SK-N-SH (cell line): ENCODE results near the gene ZNF227. TPM values are rescaled to one million over a fixed set of nuclear protein-coding genes. Genes with fewer than 3 reads are reported as not detected.
"Not testable (repeated sequence)": the region's sequence is repeated elsewhere in the genome, so short reads cannot be mapped to it uniquely, and the experiment has no call there.

ENCODE experiments used
- CTCF ChIA-PET: fragments of 300-600, 350-600 bp; formaldehyde crosslinking; extraction: SDS; loops from one replicate; lab custom pipeline; 2021; lab: Yijun Ruan, JAX
- POLR2A ChIA-PET: fragments of 350-600 bp; sonication (Branson Sonifier 250); formaldehyde crosslinking; extraction: SDS; loops from one replicate; lab custom pipeline; 2020; ENCODE audit warnings: antibody characterized with exemption, inconsistent platforms; lab: Yijun Ruan, JAX
- DNase-seq: peaks from one replicate; pipeline ENCODE4 v3.0.0; 2012
- H2AFZ ChIP-seq: fragments of 200-600 bp; sonication (generic); 2 replicates; pipeline ENCODE4 v1.8.1; 2016; ENCODE audit warnings: antibody characterized with exemption, mild to moderate bottlenecking, low read depth
- H3F3A ChIP-seq: fragments of 200-600 bp; sonication (generic); replicated peaks from 2 replicates; pipeline ENCODE3; 2016; ENCODE audit warnings: antibody characterized with exemption, mild to moderate bottlenecking; ENCODE audit not compliant: insufficient read depth
- H3K27ac ChIP-seq, 2 experiments: fragments of 200-500 bp in 1 of 2; fragments of 200-600 bp in 1 of 2; sonication (Bioruptor generic) in 1 of 2; sonication (generic), shearing (Covaris generic) in 1 of 2; 2 replicates each; pipeline versions ENCODE4 v1.5.1 to v1.6.1; 2014 to 2016; ENCODE audit warnings: low read depth in 2 of 2, inconsistent platforms in 1 of 2, low read length in 1 of 2, mild to moderate bottlenecking in 1 of 2, mixed read lengths in 1 of 2
- H3K27me3 ChIP-seq: fragments of 200-600 bp; sonication (generic), shearing (Covaris generic); 2 replicates; pipeline ENCODE4 v1.6.1; 2016; ENCODE audit warnings: mixed run types; ENCODE audit not compliant: insufficient read depth
- H3K36me3 ChIP-seq, 2 experiments: fragments of 200-500 bp in 1 of 2; fragments of 200-600 bp in 1 of 2; sonication (Bioruptor generic) in 1 of 2; sonication (generic) in 1 of 2; replicated peaks in 1 of 2; 2 replicates each; pipeline versions ENCODE3 to v1.5.1; 2014 to 2016; ENCODE audit warnings: low read length in 1 of 2, mild to moderate bottlenecking in 1 of 2; ENCODE audit not compliant: insufficient read depth in 2 of 2, control insufficient read depth in 1 of 2
- H3K4me1 ChIP-seq, 2 experiments: fragments of 200-500 bp in 1 of 2; fragments of 200-600 bp in 1 of 2; sonication (Bioruptor generic) in 1 of 2; sonication (generic), shearing (Covaris generic) in 1 of 2; 2 replicates each; pipeline versions ENCODE4 v1.5.1 to v1.6.1; 2014 to 2016; ENCODE audit warnings: low read depth in 1 of 2, low read length in 1 of 2, mixed run types in 1 of 2; ENCODE audit not compliant: insufficient read depth in 2 of 2, control insufficient read depth in 1 of 2
- H3K4me2 ChIP-seq: fragments of 200-600 bp; sonication (generic), shearing (Covaris generic); 2 replicates; pipeline ENCODE4 v1.6.1; 2017; ENCODE audit warnings: mixed run types
- H3K4me3 ChIP-seq, 2 experiments: fragments of 200-500 bp in 1 of 2; fragments of 200-600 bp in 1 of 2; sonication (Bioruptor generic) in 1 of 2; sonication (generic), shearing (Covaris generic) in 1 of 2; 2 replicates each; pipeline versions ENCODE4 v1.5.1 to v1.8.1; 2014 to 2016; ENCODE audit warnings: low read depth in 2 of 2, inconsistent platforms in 1 of 2, low read length in 1 of 2, mild to moderate bottlenecking in 1 of 2, mixed read lengths in 1 of 2, moderate library complexity in 1 of 2
- H3K79me2 ChIP-seq: fragments of 200-600 bp; sonication (generic); 2 replicates; pipeline ENCODE4 v1.8.1; 2017; ENCODE audit warnings: mild to moderate bottlenecking; ENCODE audit not compliant: insufficient read depth
- H3K9ac ChIP-seq: fragments of 200-600 bp; sonication (generic); 2 replicates; pipeline ENCODE4 v1.6.1; 2017; ENCODE audit warnings: mixed run types
- H3K9me2 ChIP-seq: fragments of 200-600 bp; sonication (generic); 2 replicates; pipeline ENCODE4 v1.6.1; 2017; ENCODE audit warnings: mixed run types
- H3K9me3 ChIP-seq: fragments of 200-600 bp; sonication (generic); 2 replicates; pipeline ENCODE4 v1.6.1; 2017; ENCODE audit warnings: mixed run types, mild to moderate bottlenecking, moderate library complexity
- H4K20me1 ChIP-seq: fragments of 200-600 bp; sonication (generic); 2 replicates; pipeline ENCODE4 v1.6.1; 2017; ENCODE audit warnings: mild to moderate bottlenecking, mixed run types; ENCODE audit not compliant: insufficient read depth
- CTCF ChIP-seq: fragments of 200-600 bp; sonication (generic); IDR thresholded peaks from 2 replicates; pipeline ENCODE4 v1.6.1; 2017; ENCODE audit warnings: antibody characterized with exemption, mild to moderate bottlenecking, moderate library complexity
- EP300 ChIP-seq, 2 experiments: IDR thresholded peaks; 2 replicates each; pipeline versions ENCODE4 v1.4.0 to v1.6.1; 2012; ENCODE audit warnings: borderline replicate concordance in 1 of 2, low read depth in 1 of 2, low read length in 1 of 2
- EZH2phosphoT487 ChIP-seq: fragments of 200-600 bp; sonication (generic); IDR thresholded peaks from 2 replicates; pipeline ENCODE4 v1.6.1; 2017; ENCODE audit warnings: low read depth, mixed run types, mild to moderate bottlenecking, antibody characterized with exemption, moderate library complexity, borderline replicate concordance
- FOXM1 ChIP-seq: IDR thresholded peaks from 2 replicates; pipeline ENCODE4 v1.4.0; 2012; ENCODE audit warnings: low read depth, mild to moderate bottlenecking
- GABPA ChIP-seq: IDR thresholded peaks from 2 replicates; pipeline ENCODE4 v1.4.0; 2012; ENCODE audit warnings: low read depth, mild to moderate bottlenecking
- IRF3 ChIP-seq: fragments of 150-350 bp; IDR thresholded peaks from 2 replicates; pipeline ENCODE4 v1.6.1; 2016; ENCODE audit warnings: mild to moderate bottlenecking, low read depth, low read length
- JUND ChIP-seq: IDR thresholded peaks from 2 replicates; pipeline ENCODE4 v1.4.0; 2012
- MEF2A ChIP-seq: IDR thresholded peaks from 2 replicates; pipeline ENCODE4 v1.4.0; 2012; ENCODE audit warnings: low read depth, borderline replicate concordance
- MXI1 ChIP-seq: IDR thresholded peaks from 2 replicates; pipeline ENCODE4 v1.6.1; 2012; ENCODE audit warnings: mild to moderate bottlenecking, low read depth, low read length, improper control_type of control experiment
- RAD21 ChIP-seq: IDR thresholded peaks from 2 replicates; pipeline ENCODE4 v1.6.1; 2012; ENCODE audit warnings: mild to moderate bottlenecking, low read length
- RFX5 ChIP-seq: IDR thresholded peaks from 2 replicates; pipeline ENCODE4 v1.6.1; 2012; ENCODE audit warnings: mild to moderate bottlenecking, improper control_type of control experiment, low read length
- SIN3A ChIP-seq: IDR thresholded peaks from 2 replicates; pipeline ENCODE4 v1.6.1; 2012; ENCODE audit warnings: low read depth, mild to moderate bottlenecking, low read length, moderate library complexity, borderline replicate concordance
- TAF1 ChIP-seq: IDR thresholded peaks from 2 replicates; pipeline ENCODE4 v1.6.1; 2012; ENCODE audit warnings: low read depth, mild to moderate bottlenecking, low read length, moderate library complexity, borderline replicate concordance
- TCF12 ChIP-seq: IDR thresholded peaks from 2 replicates; pipeline ENCODE4 v1.4.0; 2012
- TEAD4 ChIP-seq: IDR thresholded peaks from 2 replicates; pipeline ENCODE4 v1.4.0; 2012; ENCODE audit warnings: mild to moderate bottlenecking, borderline replicate concordance; ENCODE audit not compliant: insufficient read depth
- USF1 ChIP-seq: IDR thresholded peaks from 2 replicates; pipeline ENCODE4 v1.4.0; 2012; ENCODE audit warnings: low read depth, borderline replicate concordance
- YY1 ChIP-seq: IDR thresholded peaks from 2 replicates; pipeline ENCODE4 v1.4.0; 2012; ENCODE audit warnings: low read depth, mild to moderate bottlenecking
- ZBTB33 ChIP-seq: IDR thresholded peaks from 2 replicates; pipeline ENCODE4 v1.4.0; 2012; ENCODE audit warnings: low read depth, borderline replicate concordance
- WGBS: methylation state at CpG from one replicate; pipeline ENCODE4 v1.1.6; 2017; ENCODE audit warnings: low lambda C conversion rate; 5-methylcytosine and 5-hydroxymethylcytosine counted together
- polyA plus RNA-seq, 3 experiments: library from polyadenylated mRNA; depleted of rRNA; stranded (reverse); fragments of >200 nt; gene quantifications; 2 replicates each; pipeline ENCODE4 v1.2.3, GENCODE V29; 2012
- TF ChIP-seq, protein P1 (sequence below): IDR thresholded peaks from 2 replicates; pipeline ENCODE4 v1.6.1; 2012; ENCODE audit warnings: mild to moderate bottlenecking, low read depth, low read length, moderate library complexity
- TF ChIP-seq, protein P2 (sequence below): IDR thresholded peaks from 2 replicates; pipeline ENCODE4; 2012

ZNF227 gene
- polyA plus RNA-seq, 1 of the 3 experiments (the other 2 are of a cell fraction) = 8.3 TPM

- H2AFZ ChIP-seq = no peak overlapping the region
- H3K27me3 ChIP-seq = no peaks in the 10 kb centered on the region
- CTCF ChIA-PET = no interaction called here
- H3K9ac ChIP-seq = no peak overlapping the region
- H4K20me1 ChIP-seq = no peaks in the 10 kb centered on the region
- H3K36me3 ChIP-seq = no peaks in the 10 kb centered on the region
- no peak overlapping the region for H3K4me3 ChIP-seq
- H3K4me1 ChIP-seq = no peaks in the 10 kb centered on the region; a peak in 1 of 4 replicates
- no peaks in the 10 kb centered on the region for H3K79me2 ChIP-seq
- WGBS = 17% methylated on average over 2 of the region's 2 CpGs
- no peaks in the 10 kb centered on the region for H3K9me3 ChIP-seq
- no peak for DNase-seq
- H3K9me2 ChIP-seq = no peaks in the 10 kb centered on the region
- H3K4me2 ChIP-seq = no peak overlapping the region
- no peak overlapping the region for H3K27ac ChIP-seq
- POLR2A ChIA-PET = no interaction called here
- peaks cover 9% of the 10 kb centered on the region for H3F3A ChIP-seq
- TF ChIP-seq USF1 (no peak), TAF1 (no peak), TCF12 (no peak), FOXM1 (no peak), RAD21 (no peak), MEF2A (no peak), EP300 (IDR thresholded peaks at IDR 0.05; ENCODE audit: borderline replicate concordance in 1 of 2, low read depth in 1 of 2, low read length in 1 of 2) (no peak), ZBTB33 (no peak), CTCF (no peak), GABPA (no peak), RFX5 (no peak), IRF3 (no peak), TEAD4 (no peak), EZH2phosphoT487 (no peak), JUND (no peak), SIN3A (no peak), MXI1 (no peak), YY1 (no peak)
- TF ChIP-seq, protein P1, sequence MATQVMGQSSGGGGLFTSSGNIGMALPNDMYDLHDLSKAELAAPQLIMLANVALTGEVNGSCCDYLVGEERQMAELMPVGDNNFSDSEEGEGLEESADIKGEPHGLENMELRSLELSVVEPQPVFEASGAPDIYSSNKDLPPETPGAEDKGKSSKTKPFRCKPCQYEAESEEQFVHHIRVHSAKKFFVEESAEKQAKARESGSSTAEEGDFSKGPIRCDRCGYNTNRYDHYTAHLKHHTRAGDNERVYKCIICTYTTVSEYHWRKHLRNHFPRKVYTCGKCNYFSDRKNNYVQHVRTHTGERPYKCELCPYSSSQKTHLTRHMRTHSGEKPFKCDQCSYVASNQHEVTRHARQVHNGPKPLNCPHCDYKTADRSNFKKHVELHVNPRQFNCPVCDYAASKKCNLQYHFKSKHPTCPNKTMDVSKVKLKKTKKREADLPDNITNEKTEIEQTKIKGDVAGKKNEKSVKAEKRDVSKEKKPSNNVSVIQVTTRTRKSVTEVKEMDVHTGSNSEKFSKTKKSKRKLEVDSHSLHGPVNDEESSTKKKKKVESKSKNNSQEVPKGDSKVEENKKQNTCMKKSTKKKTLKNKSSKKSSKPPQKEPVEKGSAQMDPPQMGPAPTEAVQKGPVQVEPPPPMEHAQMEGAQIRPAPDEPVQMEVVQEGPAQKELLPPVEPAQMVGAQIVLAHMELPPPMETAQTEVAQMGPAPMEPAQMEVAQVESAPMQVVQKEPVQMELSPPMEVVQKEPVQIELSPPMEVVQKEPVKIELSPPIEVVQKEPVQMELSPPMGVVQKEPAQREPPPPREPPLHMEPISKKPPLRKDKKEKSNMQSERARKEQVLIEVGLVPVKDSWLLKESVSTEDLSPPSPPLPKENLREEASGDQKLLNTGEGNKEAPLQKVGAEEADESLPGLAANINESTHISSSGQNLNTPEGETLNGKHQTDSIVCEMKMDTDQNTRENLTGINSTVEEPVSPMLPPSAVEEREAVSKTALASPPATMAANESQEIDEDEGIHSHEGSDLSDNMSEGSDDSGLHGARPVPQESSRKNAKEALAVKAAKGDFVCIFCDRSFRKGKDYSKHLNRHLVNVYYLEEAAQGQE = no peak
- TF ChIP-seq, protein P2, sequence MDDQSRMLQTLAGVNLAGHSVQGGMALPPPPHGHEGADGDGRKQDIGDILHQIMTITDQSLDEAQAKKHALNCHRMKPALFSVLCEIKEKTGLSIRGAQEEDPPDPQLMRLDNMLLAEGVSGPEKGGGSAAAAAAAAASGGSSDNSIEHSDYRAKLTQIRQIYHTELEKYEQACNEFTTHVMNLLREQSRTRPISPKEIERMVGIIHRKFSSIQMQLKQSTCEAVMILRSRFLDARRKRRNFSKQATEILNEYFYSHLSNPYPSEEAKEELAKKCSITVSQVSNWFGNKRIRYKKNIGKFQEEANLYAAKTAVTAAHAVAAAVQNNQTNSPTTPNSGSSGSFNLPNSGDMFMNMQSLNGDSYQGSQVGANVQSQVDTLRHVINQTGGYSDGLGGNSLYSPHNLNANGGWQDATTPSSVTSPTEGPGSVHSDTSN = no peak
Observed at GRCh38 chr19:44202974-44203373, 9.4 kb upstream of the ZNF227 start.

- H3K9ac ChIP-seq, H3K9me3 ChIP-seq, H4K20me1 ChIP-seq, H3K27ac ChIP-seq, H3K4me3 ChIP-seq, H3K27me3 ChIP-seq, H3F3A ChIP-seq, H3K9me2 ChIP-seq, CTCF ChIA-PET, POLR2A ChIA-PET, H3K4me2 ChIP-seq, H3K79me2 ChIP-seq, H3K4me1 ChIP-seq, H2AFZ ChIP-seq, H3K36me3 ChIP-seq, DNase-seq: not testable (repeated sequence)
- WGBS = 56% methylated on average over 5 of the region's 31 CpGs
Observed at GRCh38 chr19:44203877-44204276, 8.5 kb upstream of the ZNF227 start.
